ENCODE data around the gene PTGER3.
"Not testable (repeated sequence)": the region's sequence is repeated elsewhere in the genome, so short reads cannot be mapped to it uniquely, and the experiment has no call there.

PTGER3 gene

GRCh38 chr1:70963374-70963773 is 84.2 kb downstream of the PTGER3 start:
- DNase-seq (ENCODE audit: low spot score in 2 of 2): no peak
- no peaks in the 10 kb centered on the region for H3K9me3 Mint-ChIP-seq
- no peak for ATAC-seq
- H3K4me3 Mint-ChIP-seq: no peak overlapping the region
- H3K27ac Mint-ChIP-seq: no peak overlapping the region
- H3K4me1 Mint-ChIP-seq: no peaks in the 10 kb centered on the region
- H3K36me3 Mint-ChIP-seq: no peaks in the 10 kb centered on the region

- no peaks in the 10 kb centered on the region for H3K36me3 Mint-ChIP-seq
- DNase-seq (ENCODE audit: low spot score in 2 of 2): no peak
These were observed 86.1 kb downstream of the PTGER3 start for GRCh38 chr1:70961374-70961975.

GRCh38 chr1:70948396-70949017 is 99.1 kb downstream of the PTGER3 start:
- Mint-ChIP-seq H3K4me3 (no peak overlapping the region), H3K27ac (no peak overlapping the region), H3K9me3 (no peaks in the 10 kb centered on the region), H3K4me1 (no peaks in the 10 kb centered on the region), H3K36me3 (no peaks in the 10 kb centered on the region)
- DNase-seq (ENCODE audit: low spot score in 2 of 2) (no peak), ATAC-seq (no peak)

More at GRCh38 chr1:70961374-70961975, 86.1 kb downstream of the PTGER3 start:
- no peak for ATAC-seq
- Mint-ChIP-seq H3K27ac (no peak overlapping the region), H3K4me3 (no peak overlapping the region), H3K4me1 (no peaks in the 10 kb centered on the region), H3K9me3 (no peaks in the 10 kb centered on the region)

- Mint-ChIP-seq H3K9me3 (no peaks in the 10 kb centered on the region), H3K36me3 (no peaks in the 10 kb centered on the region), H3K27ac (no peak overlapping the region), H3K4me3 (no peak overlapping the region), H3K4me1 (no peaks in the 10 kb centered on the region)
- no peak for DNase-seq (ENCODE audit: low spot score in 2 of 2)
- no peak for ATAC-seq
These were observed 99.8 kb downstream of the PTGER3 start for GRCh38 chr1:70947835-70948234.

GRCh38 chr1:70945676-70946075 is 101.9 kb downstream of the PTGER3 start:
- no peak overlapping the region for H3K27ac Mint-ChIP-seq

GRCh38 chr1:70945251-70945650 is 102.4 kb downstream of the PTGER3 start:
- Mint-ChIP-seq H3K27ac (no peak overlapping the region), H3K4me1 (no peaks in the 10 kb centered on the region), H3K9me3 (peaks cover 1% of the 10 kb centered on the region), H3K36me3 (no peaks in the 10 kb centered on the region), H3K4me3 (no peak overlapping the region)
- ATAC-seq (no peak), DNase-seq (ENCODE audit: low spot score in 2 of 2) (no peak)

More at GRCh38 chr1:70945676-70946075, 101.9 kb downstream of the PTGER3 start:
- ATAC-seq (no peak), DNase-seq (ENCODE audit: low spot score in 2 of 2) (no peak)
- Mint-ChIP-seq H3K4me1 (no peaks in the 10 kb centered on the region), H3K9me3 (no peaks in the 10 kb centered on the region), H3K4me3 (no peak overlapping the region), H3K36me3 (no peaks in the 10 kb centered on the region)

GRCh38 chr1:70941563-70941962 is 106.1 kb downstream of the PTGER3 start:
- no peak overlapping the region for H3K27ac Mint-ChIP-seq

GRCh38 chr1:70940398-70940797 is 107.2 kb downstream of the PTGER3 start:
- H3K4me1 Mint-ChIP-seq; H3K27ac Mint-ChIP-seq; H3K36me3 Mint-ChIP-seq; H3K9me3 Mint-ChIP-seq; DNase-seq (ENCODE audit: low spot score in 2 of 2); ATAC-seq; H3K4me3 Mint-ChIP-seq: not testable (repeated sequence)

More at GRCh38 chr1:70941563-70941962, 106.1 kb downstream of the PTGER3 start:
- no peaks in the 10 kb centered on the region for H3K36me3 Mint-ChIP-seq
- ATAC-seq (no peak), DNase-seq (ENCODE audit: low spot score in 2 of 2) (no peak)
- H3K9me3 Mint-ChIP-seq: peaks cover 2% of the 10 kb centered on the region
- no peaks in the 10 kb centered on the region for H3K4me1 Mint-ChIP-seq
- H3K4me3 Mint-ChIP-seq: no peak overlapping the region

GRCh38 chr1:70934194-70934961 is 113.2 kb downstream of the PTGER3 start:
- Mint-ChIP-seq H3K36me3 (no peaks in the 10 kb centered on the region), H3K9me3 (no peaks in the 10 kb centered on the region), H3K27ac (no peak overlapping the region), H3K4me1 (no peaks in the 10 kb centered on the region), H3K4me3 (no peak overlapping the region)
- ATAC-seq (no peak), DNase-seq (ENCODE audit: low spot score in 2 of 2) (no peak)

- no peaks in the 10 kb centered on the region for H3K36me3 Mint-ChIP-seq
- no peak overlapping the region for H3K4me3 Mint-ChIP-seq
- no peak for ATAC-seq
- peaks cover 7% of the 10 kb centered on the region for H3K9me3 Mint-ChIP-seq
- no peak for DNase-seq (ENCODE audit: low spot score in 2 of 2)
- no peaks in the 10 kb centered on the region for H3K4me1 Mint-ChIP-seq
- H3K27ac Mint-ChIP-seq: no peak overlapping the region
These were observed 117.6 kb downstream of the PTGER3 start for GRCh38 chr1:70930062-70930461.

GRCh38 chr1:70922196-70922595 is 125.4 kb downstream of the PTGER3 start:
- Mint-ChIP-seq H3K36me3 (no peaks in the 10 kb centered on the region), H3K27ac (no peak overlapping the region), H3K9me3 (peaks cover 13% of the 10 kb centered on the region), H3K4me3 (no peak overlapping the region), H3K4me1 (no peaks in the 10 kb centered on the region)
- DNase-seq (ENCODE audit: low spot score in 2 of 2) (no peak), ATAC-seq (no peak)
